SK-N-SH (cell line): ENCODE data around the gene C1orf141. TPM values are rescaled to one million over a fixed set of nuclear protein-coding genes. Genes with fewer than 3 reads are reported as not detected.

ENCODE experiments used
- CTCF ChIA-PET: fragments of 300-600, 350-600 bp; formaldehyde crosslinking; extraction: SDS; loops from one replicate; lab custom pipeline; 2021; lab: Yijun Ruan, JAX
- POLR2A ChIA-PET: fragments of 350-600 bp; sonication (Branson Sonifier 250); formaldehyde crosslinking; extraction: SDS; loops from one replicate; lab custom pipeline; 2020; ENCODE audit warnings: antibody characterized with exemption, inconsistent platforms; lab: Yijun Ruan, JAX
- DNase-seq: peaks from one replicate; pipeline ENCODE4 v3.0.0; 2012
- H2AFZ ChIP-seq: fragments of 200-600 bp; sonication (generic); 2 replicates; pipeline ENCODE4 v1.8.1; 2016; ENCODE audit warnings: antibody characterized with exemption, mild to moderate bottlenecking, low read depth
- H3F3A ChIP-seq: fragments of 200-600 bp; sonication (generic); replicated peaks from 2 replicates; pipeline ENCODE3; 2016; ENCODE audit warnings: antibody characterized with exemption, mild to moderate bottlenecking; ENCODE audit not compliant: insufficient read depth
- H3K27ac ChIP-seq, 2 experiments: fragments of 200-500 bp in 1 of 2; fragments of 200-600 bp in 1 of 2; sonication (Bioruptor generic) in 1 of 2; sonication (generic), shearing (Covaris generic) in 1 of 2; 2 replicates each; pipeline versions ENCODE4 v1.5.1 to v1.6.1; 2014 to 2016; ENCODE audit warnings: low read depth in 2 of 2, inconsistent platforms in 1 of 2, low read length in 1 of 2, mild to moderate bottlenecking in 1 of 2, mixed read lengths in 1 of 2
- H3K27me3 ChIP-seq: fragments of 200-600 bp; sonication (generic), shearing (Covaris generic); 2 replicates; pipeline ENCODE4 v1.6.1; 2016; ENCODE audit warnings: mixed run types; ENCODE audit not compliant: insufficient read depth
- H3K36me3 ChIP-seq, 2 experiments: fragments of 200-500 bp in 1 of 2; fragments of 200-600 bp in 1 of 2; sonication (Bioruptor generic) in 1 of 2; sonication (generic) in 1 of 2; replicated peaks in 1 of 2; 2 replicates each; pipeline versions ENCODE3 to v1.5.1; 2014 to 2016; ENCODE audit warnings: low read length in 1 of 2, mild to moderate bottlenecking in 1 of 2; ENCODE audit not compliant: insufficient read depth in 2 of 2, control insufficient read depth in 1 of 2
- H3K4me1 ChIP-seq, 2 experiments: fragments of 200-500 bp in 1 of 2; fragments of 200-600 bp in 1 of 2; sonication (Bioruptor generic) in 1 of 2; sonication (generic), shearing (Covaris generic) in 1 of 2; 2 replicates each; pipeline versions ENCODE4 v1.5.1 to v1.6.1; 2014 to 2016; ENCODE audit warnings: low read depth in 1 of 2, low read length in 1 of 2, mixed run types in 1 of 2; ENCODE audit not compliant: insufficient read depth in 2 of 2, control insufficient read depth in 1 of 2
- H3K4me2 ChIP-seq: fragments of 200-600 bp; sonication (generic), shearing (Covaris generic); 2 replicates; pipeline ENCODE4 v1.6.1; 2017; ENCODE audit warnings: mixed run types
- H3K4me3 ChIP-seq, 2 experiments: fragments of 200-500 bp in 1 of 2; fragments of 200-600 bp in 1 of 2; sonication (Bioruptor generic) in 1 of 2; sonication (generic), shearing (Covaris generic) in 1 of 2; 2 replicates each; pipeline versions ENCODE4 v1.5.1 to v1.8.1; 2014 to 2016; ENCODE audit warnings: low read depth in 2 of 2, inconsistent platforms in 1 of 2, low read length in 1 of 2, mild to moderate bottlenecking in 1 of 2, mixed read lengths in 1 of 2, moderate library complexity in 1 of 2
- H3K79me2 ChIP-seq: fragments of 200-600 bp; sonication (generic); 2 replicates; pipeline ENCODE4 v1.8.1; 2017; ENCODE audit warnings: mild to moderate bottlenecking; ENCODE audit not compliant: insufficient read depth
- H3K9ac ChIP-seq: fragments of 200-600 bp; sonication (generic); 2 replicates; pipeline ENCODE4 v1.6.1; 2017; ENCODE audit warnings: mixed run types
- H3K9me2 ChIP-seq: fragments of 200-600 bp; sonication (generic); 2 replicates; pipeline ENCODE4 v1.6.1; 2017; ENCODE audit warnings: mixed run types
- H3K9me3 ChIP-seq: fragments of 200-600 bp; sonication (generic); 2 replicates; pipeline ENCODE4 v1.6.1; 2017; ENCODE audit warnings: mixed run types, mild to moderate bottlenecking, moderate library complexity
- H4K20me1 ChIP-seq: fragments of 200-600 bp; sonication (generic); 2 replicates; pipeline ENCODE4 v1.6.1; 2017; ENCODE audit warnings: mild to moderate bottlenecking, mixed run types; ENCODE audit not compliant: insufficient read depth
- EP300 ChIP-seq, 2 experiments: IDR thresholded peaks; 2 replicates each; pipeline versions ENCODE4 v1.4.0 to v1.6.1; 2012; ENCODE audit warnings: borderline replicate concordance in 1 of 2, low read depth in 1 of 2, low read length in 1 of 2
- FOSL2 ChIP-seq: IDR thresholded peaks from 2 replicates; pipeline ENCODE4 v1.4.0; 2012; ENCODE audit warnings: low read depth, mild to moderate bottlenecking, moderate library complexity, borderline replicate concordance
- MEF2A ChIP-seq: IDR thresholded peaks from 2 replicates; pipeline ENCODE4 v1.4.0; 2012; ENCODE audit warnings: low read depth, borderline replicate concordance
- MXI1 ChIP-seq: IDR thresholded peaks from 2 replicates; pipeline ENCODE4 v1.6.1; 2012; ENCODE audit warnings: mild to moderate bottlenecking, low read depth, low read length, improper control_type of control experiment
- RAD21 ChIP-seq: IDR thresholded peaks from 2 replicates; pipeline ENCODE4 v1.6.1; 2012; ENCODE audit warnings: mild to moderate bottlenecking, low read length
- RCOR1 ChIP-seq: fragments of 150-350 bp; IDR thresholded peaks from 2 replicates; pipeline ENCODE4 v1.6.1; 2017; ENCODE audit warnings: antibody characterized with exemption, low read length
- SMC3 ChIP-seq: IDR thresholded peaks from 2 replicates; pipeline ENCODE4 v1.6.1; 2012; ENCODE audit warnings: low read depth, low read length, improper control_type of control experiment
- TCF12 ChIP-seq: IDR thresholded peaks from 2 replicates; pipeline ENCODE4 v1.4.0; 2012
- TEAD4 ChIP-seq: IDR thresholded peaks from 2 replicates; pipeline ENCODE4 v1.4.0; 2012; ENCODE audit warnings: mild to moderate bottlenecking, borderline replicate concordance; ENCODE audit not compliant: insufficient read depth
- WGBS: methylation state at CpG from one replicate; pipeline ENCODE4 v1.1.6; 2017; ENCODE audit warnings: low lambda C conversion rate; 5-methylcytosine and 5-hydroxymethylcytosine counted together
- polyA plus RNA-seq, 3 experiments: library from polyadenylated mRNA; depleted of rRNA; stranded (reverse); fragments of >200 nt; gene quantifications; 2 replicates each; pipeline ENCODE4 v1.2.3, GENCODE V29; 2012
- small RNA-seq, 7 experiments: library from RNA; depleted of rRNA; stranded (forward); fragments of <200 nt; gene quantifications; one replicate each; pipeline ENCODE3, GENCODE V24; 2012
- TF ChIP-seq, protein P1 (sequence below): fragments of 150-350 bp; IDR thresholded peaks from 2 replicates; pipeline ENCODE4 v1.6.1; 2017; ENCODE audit warnings: antibody characterized with exemption, low read length, low read depth, borderline replicate concordance
- TF ChIP-seq, protein P2 (sequence below): fragments of 150-350 bp; IDR thresholded peaks from 2 replicates; pipeline ENCODE4 v1.6.1; 2016; ENCODE audit warnings: mild to moderate bottlenecking, low read depth, low read length
- TF ChIP-seq, protein P3 (sequence below): IDR thresholded peaks from 2 replicates; pipeline ENCODE4; 2012

The C1orf141 gene
- polyA plus RNA-seq, 1 of the 3 experiments (the other 2 are of a cell fraction) = not detected

DNA sequence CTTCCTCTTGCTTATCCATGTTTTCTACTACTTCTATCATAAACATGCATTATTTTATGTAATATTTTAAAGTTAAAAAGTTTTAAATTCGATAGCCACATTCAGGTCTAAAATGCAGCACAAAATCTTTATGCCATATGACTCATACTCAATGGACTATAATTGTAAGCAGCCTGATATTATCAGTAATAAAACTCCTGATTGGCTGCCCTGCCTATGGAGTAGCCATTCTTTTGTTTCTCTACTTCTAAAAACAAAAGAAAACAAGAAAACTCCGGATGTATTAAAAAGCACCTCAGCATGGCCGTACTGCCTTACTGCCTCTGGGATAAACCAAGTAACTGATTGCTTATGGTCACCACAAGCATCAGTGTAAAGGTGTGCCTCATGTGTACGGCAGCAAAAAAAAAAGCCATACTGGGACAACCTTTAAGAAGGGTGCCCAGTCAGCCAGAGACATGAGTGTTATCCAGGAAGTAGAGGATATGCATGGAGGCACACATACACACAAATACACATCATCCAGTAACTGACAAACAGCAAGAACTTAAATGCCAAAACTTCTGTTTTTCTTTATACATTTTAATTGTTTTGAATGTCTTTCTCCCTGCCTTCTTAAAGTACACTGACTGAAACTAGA, 90.0 kb downstream of the C1orf141 start (continued):
- TF ChIP-seq, protein P1, sequence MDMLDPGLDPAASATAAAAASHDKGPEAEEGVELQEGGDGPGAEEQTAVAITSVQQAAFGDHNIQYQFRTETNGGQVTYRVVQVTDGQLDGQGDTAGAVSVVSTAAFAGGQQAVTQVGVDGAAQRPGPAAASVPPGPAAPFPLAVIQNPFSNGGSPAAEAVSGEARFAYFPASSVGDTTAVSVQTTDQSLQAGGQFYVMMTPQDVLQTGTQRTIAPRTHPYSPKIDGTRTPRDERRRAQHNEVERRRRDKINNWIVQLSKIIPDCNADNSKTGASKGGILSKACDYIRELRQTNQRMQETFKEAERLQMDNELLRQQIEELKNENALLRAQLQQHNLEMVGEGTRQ = no peak
- TF ChIP-seq EP300 (IDR thresholded peaks at IDR 0.05; ENCODE audit: borderline replicate concordance in 1 of 2, low read depth in 1 of 2, low read length in 1 of 2) (no peak), RAD21 (no peak)

DNA sequence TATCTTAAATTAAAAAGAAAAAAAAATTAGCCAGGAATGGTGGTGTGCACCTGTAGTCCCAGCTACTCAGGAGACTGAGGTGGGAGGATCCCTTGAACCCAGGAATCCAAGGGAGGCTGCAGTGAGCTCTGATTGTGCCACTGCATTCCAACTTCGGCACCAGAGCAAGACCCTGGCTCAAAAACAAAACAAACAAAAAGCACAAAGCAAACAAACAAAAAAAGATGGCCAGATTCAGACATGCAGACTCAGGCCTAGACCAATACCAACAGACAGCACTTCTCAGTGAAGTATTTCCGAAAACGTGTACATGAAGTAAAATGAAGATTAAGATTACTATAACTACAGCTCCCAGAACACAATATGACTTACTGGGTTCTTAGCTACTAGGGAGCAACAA, 91.4 kb downstream of the C1orf141 start:
- no peaks in the 10 kb centered on the region for H3K27me3 ChIP-seq
- no peak overlapping the region for H2AFZ ChIP-seq
- no peaks in the 10 kb centered on the region for H3K4me1 ChIP-seq
- no peaks in the 10 kb centered on the region for H3K9me3 ChIP-seq
- WGBS = 94% methylated on average over 3 of the region's 3 CpGs
- no peak overlapping the region for H3K4me2 ChIP-seq
- ChIA-PET POLR2A (interaction anchor here (0.8 kb wide), 1 partner anchor 10 kb away, joined by 3 read pairs; the partner anchor contains the start of gene SLC35D1), CTCF (interaction anchor here (1.3 kb wide), 1 partner anchor 48 kb away, joined by 3 read pairs; no protein-coding TSS in a partner anchor)
- peaks cover 35 to 61% of the 10 kb centered on the region in 2 experiments for H3K36me3 ChIP-seq
- no peak overlapping the region for H3K4me3 ChIP-seq
- H4K20me1 ChIP-seq = no peaks in the 10 kb centered on the region
- H3K27ac ChIP-seq = no peak overlapping the region
- no peaks in the 10 kb centered on the region for H3K79me2 ChIP-seq
- no peaks in the 10 kb centered on the region for H3K9me2 ChIP-seq
- no peak for DNase-seq
- TF ChIP-seq FOSL2 (no peak), TEAD4 (no peak), MEF2A (no peak), SMC3 (no peak), MXI1 (no peak), RCOR1 (no peak), TCF12 (no peak)
- TF ChIP-seq, protein P1 = no peak
- TF ChIP-seq, protein P2, sequence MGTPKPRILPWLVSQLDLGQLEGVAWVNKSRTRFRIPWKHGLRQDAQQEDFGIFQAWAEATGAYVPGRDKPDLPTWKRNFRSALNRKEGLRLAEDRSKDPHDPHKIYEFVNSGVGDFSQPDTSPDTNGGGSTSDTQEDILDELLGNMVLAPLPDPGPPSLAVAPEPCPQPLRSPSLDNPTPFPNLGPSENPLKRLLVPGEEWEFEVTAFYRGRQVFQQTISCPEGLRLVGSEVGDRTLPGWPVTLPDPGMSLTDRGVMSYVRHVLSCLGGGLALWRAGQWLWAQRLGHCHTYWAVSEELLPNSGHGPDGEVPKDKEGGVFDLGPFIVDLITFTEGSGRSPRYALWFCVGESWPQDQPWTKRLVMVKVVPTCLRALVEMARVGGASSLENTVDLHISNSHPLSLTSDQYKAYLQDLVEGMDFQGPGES = no peak
- TF ChIP-seq, protein P3, sequence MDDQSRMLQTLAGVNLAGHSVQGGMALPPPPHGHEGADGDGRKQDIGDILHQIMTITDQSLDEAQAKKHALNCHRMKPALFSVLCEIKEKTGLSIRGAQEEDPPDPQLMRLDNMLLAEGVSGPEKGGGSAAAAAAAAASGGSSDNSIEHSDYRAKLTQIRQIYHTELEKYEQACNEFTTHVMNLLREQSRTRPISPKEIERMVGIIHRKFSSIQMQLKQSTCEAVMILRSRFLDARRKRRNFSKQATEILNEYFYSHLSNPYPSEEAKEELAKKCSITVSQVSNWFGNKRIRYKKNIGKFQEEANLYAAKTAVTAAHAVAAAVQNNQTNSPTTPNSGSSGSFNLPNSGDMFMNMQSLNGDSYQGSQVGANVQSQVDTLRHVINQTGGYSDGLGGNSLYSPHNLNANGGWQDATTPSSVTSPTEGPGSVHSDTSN = no peak
- H3F3A ChIP-seq = no peaks in the 10 kb centered on the region
- no peak overlapping the region for H3K9ac ChIP-seq

Small RNAs within 50 kb of the gene (small RNA-seq; reads per million reads assigned to genes)
- 0 reads per million in 7 experiments for gene RF00322

Other genes starting within 250 kb of the C1orf141 start
- gene DNAI4, start 210.1 kb downstream of the C1orf141 start, polyA plus RNA-seq (2012; rRNA removed) = 1.3 and 1.9 TPM in 2 replicates
- gene MIER1, start 210.0 kb downstream of the C1orf141 start, polyA plus RNA-seq (2012; rRNA removed) = 4.4 and 5.5 TPM in 2 replicates
- gene SLC35D1, start 80.8 kb downstream of the C1orf141 start, polyA plus RNA-seq (2012; rRNA removed) = 4.8 and 7.2 TPM in 2 replicates
- not detected in 2 replicates for gene IL23R, start 31.5 kb upstream of the C1orf141 start, polyA plus RNA-seq (2012; rRNA removed)
- not detected in 2 replicates for gene IL12RB2, start 172.9 kb upstream of the C1orf141 start, polyA plus RNA-seq (2012; rRNA removed)